Adrenal gland (tissue), 12 donors: ENCODE results near the gene IPO13. TPM values are rescaled to one million over a fixed set of nuclear protein-coding genes. Genes with fewer than 3 reads are reported as not detected.

Source experiments
- DNase-seq, 7 donors: peaks; one replicate each; pipeline ENCODE4 v3.0.0-alpha.2; 2019 to 2020
- H3K27ac ChIP-seq, 5 donors: fragments of 200-600 bp; sonication (generic) in 4 of 5; 1 replicate in 3 of 5; 2 replicates in 2 of 5; pipeline versions ENCODE4 v1.5.1 to v1.8.0; 2016 to 2020; ENCODE audit warnings: mild to moderate bottlenecking in 1 of 5
- H3K27me3 ChIP-seq: fragments of 200-600 bp; 2 replicates; pipeline ENCODE4 v1.8.0; 2021
- H3K36me3 ChIP-seq, 2 donors: fragments of 200-600 bp; replicated peaks in 1 of 2; 1 replicate in 1 of 2; 2 replicates in 1 of 2; pipeline versions ENCODE4 v1.5.1 to v1.8.0; 2018 to 2022
- H3K4me1 ChIP-seq, 2 donors: fragments of 200-600 bp; replicated peaks in 1 of 2; 1 replicate in 1 of 2; 2 replicates in 1 of 2; pipeline versions ENCODE4 v1.5.1 to v1.8.0; 2018 to 2021
- H3K4me3 ChIP-seq, 4 donors: fragments of 200-600 bp; sonication (generic) in 3 of 4; one replicate each; pipeline ENCODE4 v1.5.1; 2016 to 2018
- H3K9me3 ChIP-seq, 3 donors: fragments of 200-600 bp; sonication (generic) in 1 of 3; replicated peaks in 1 of 3; 1 replicate in 2 of 3; 2 replicates in 1 of 3; pipeline versions ENCODE4 v1.5.1 to v1.8.0; 2016 to 2021
- POLR2A ChIP-seq, 2 donors: fragments of 450-650 bp; IDR thresholded peaks; one replicate each; pipeline ENCODE4 v1.6.1; 2017; ENCODE audit warnings: antibody characterized with exemption in 2 of 2, mild to moderate bottlenecking in 2 of 2, moderate library complexity in 1 of 2
- WGBS, 4 donors: extraction: QIAGEN DNeasy Blood & Tissue Kit in 2 of 4; methylation state at CpG; one replicate each; pipeline versions ENCODE4 v1.1.5 to v1.1.7; 2013 to 2017; 5-methylcytosine and 5-hydroxymethylcytosine counted together
- intact Hi-C, 2 donors: fragments of 100-400 bp; cut with DNase I; formaldehyde crosslinking; loops; one replicate each; pipeline versions ENCODE4 v1.14.1 to v1.15.0; 2022 to 2023
- polyA plus RNA-seq, 3 donors: library from polyadenylated mRNA; stranded (reverse); fragments of 200-250 nt in 2 of 3; fragments of 350-450 nt in 1 of 3; fragmentation: Illumina TruSeq in 1 of 3; extraction: RNeasy Lipid Tissue Mini Kit (QIAGEN cat#74804) in 1 of 3; gene quantifications; one replicate each; pipeline ENCODE4 v1.2.3, GENCODE V29; 2013 to 2014
- total RNA-seq, 9 donors: library from RNA; depleted of rRNA in 4 of 9; stranded (reverse); fragments of >200 nt in 4 of 9; fragments of 120-200 nt in 1 of 9; fragmentation: NEBNext Ultra II Directional in 1 of 9; extraction: Animal tissue kit (Norgen Biotek cat#: 25700) in 1 of 9; gene quantifications; one replicate each; pipeline versions ENCODE4 v1.1.0 to v1.2.4, GENCODE V29; 2013 to 2023
- TF ChIP-seq, protein P1 (sequence below), 6 experiments: fragments of 450-650 bp in 4 of 6; fragments of 200-600 bp in 2 of 6; sonication (generic) in 1 of 6; IDR thresholded peaks; 1 replicate in 5 of 6; 2 replicates in 1 of 6; pipeline versions ENCODE4 v1.5.1 to v1.8.0; 2016 to 2021; ENCODE audit warnings: antibody characterized with exemption in 6 of 6, mild to moderate bottlenecking in 2 of 6, moderate library complexity in 1 of 6
- donor health status: healthy with polysubstance abuse.
- donor health status: Bipolar disorder and iron deficiency.
- donor health status: DM: yes; HTN: yes; CAD: no.
- donor health status: DM: no; HTN: no; CAD: no.
- donor health status: DM: no; HTN: no; CAD: no.
- donor health status: DM: yes; HTN: yes; CAD: no.

Gene IPO13
- total and polyA plus RNA-seq, 12 donors = 32.2 to 78.1 (median 37.8) TPM

DNA sequence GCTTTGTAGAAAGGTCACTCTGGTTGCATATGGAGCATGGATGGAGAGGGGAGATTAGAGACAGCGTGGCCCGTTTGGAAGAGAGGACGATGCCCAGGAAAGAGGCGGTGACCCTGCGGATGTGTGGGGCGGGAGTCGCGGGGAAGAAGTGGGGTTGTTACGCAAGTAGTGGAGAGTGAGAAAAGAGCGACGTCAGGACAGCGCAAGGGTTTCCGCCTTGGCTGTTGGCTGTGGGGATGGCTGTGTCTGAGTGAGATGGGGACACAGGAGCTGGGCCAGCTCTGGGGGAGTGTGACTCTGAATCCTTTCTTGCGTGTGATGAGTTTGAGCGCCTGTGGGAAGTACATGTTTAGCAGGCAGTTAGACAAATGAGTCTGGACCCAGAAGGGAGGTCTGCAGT, 36.1 kb downstream of the IPO13 start:
- peaks cover 7 to 16% of the 10 kb centered on the region in 2 donors for H3K4me1 ChIP-seq
- 77 to 90% (median 88%) methylated on average over 15 of the region's 15 CpGs for WGBS, 4 donors
- no peaks in the 10 kb centered on the region for H3K27me3 ChIP-seq
- no peak overlapping the region for H3K27ac ChIP-seq
- H3K9me3 ChIP-seq = no peaks in the 10 kb centered on the region
- intact Hi-C loops = no loop called here
- TF ChIP-seq POLR2A (IDR thresholded peaks at IDR 0.05) = no peak
- TF ChIP-seq, protein P1, sequence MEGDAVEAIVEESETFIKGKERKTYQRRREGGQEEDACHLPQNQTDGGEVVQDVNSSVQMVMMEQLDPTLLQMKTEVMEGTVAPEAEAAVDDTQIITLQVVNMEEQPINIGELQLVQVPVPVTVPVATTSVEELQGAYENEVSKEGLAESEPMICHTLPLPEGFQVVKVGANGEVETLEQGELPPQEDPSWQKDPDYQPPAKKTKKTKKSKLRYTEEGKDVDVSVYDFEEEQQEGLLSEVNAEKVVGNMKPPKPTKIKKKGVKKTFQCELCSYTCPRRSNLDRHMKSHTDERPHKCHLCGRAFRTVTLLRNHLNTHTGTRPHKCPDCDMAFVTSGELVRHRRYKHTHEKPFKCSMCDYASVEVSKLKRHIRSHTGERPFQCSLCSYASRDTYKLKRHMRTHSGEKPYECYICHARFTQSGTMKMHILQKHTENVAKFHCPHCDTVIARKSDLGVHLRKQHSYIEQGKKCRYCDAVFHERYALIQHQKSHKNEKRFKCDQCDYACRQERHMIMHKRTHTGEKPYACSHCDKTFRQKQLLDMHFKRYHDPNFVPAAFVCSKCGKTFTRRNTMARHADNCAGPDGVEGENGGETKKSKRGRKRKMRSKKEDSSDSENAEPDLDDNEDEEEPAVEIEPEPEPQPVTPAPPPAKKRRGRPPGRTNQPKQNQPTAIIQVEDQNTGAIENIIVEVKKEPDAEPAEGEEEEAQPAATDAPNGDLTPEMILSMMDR (IDR thresholded peaks at IDR 0.05) = no peak
- H3K4me3 ChIP-seq = no peak overlapping the region
- no peak for DNase-seq
- H3K36me3 ChIP-seq = peaks cover 0 to 1% of the 10 kb centered on the region in 2 donors

DNA sequence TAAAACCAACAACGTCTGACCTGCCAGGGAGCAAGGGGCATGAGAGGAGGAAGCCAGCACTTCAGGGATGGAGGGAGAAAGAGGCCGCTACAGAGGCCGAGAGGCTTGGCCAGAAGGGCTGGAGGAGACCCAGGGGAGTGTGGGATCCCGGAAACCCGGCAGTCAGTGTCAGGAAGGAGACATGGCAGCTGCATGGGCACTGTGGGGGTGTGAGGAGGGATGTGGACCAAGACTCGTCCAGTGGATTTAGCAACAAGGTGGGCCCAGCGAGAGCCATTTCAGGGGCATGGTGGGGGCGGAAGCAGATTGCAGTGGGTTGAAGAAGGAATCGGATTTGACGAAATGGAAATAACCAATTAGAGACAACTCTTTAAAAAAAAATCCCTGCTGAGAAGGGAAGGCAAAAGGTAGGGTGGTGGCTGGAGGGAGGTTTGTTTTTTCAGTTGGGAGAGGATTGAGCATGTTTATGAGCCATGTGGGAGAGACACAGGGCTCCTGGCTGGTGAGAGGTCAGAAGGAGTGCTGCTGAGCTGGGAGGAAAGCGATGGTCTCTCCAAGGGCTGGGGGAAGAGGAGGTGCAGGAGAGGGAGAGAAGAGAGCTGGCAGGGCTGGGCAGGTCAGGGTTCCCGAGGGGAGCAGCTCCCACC, 36.6 kb downstream of the IPO13 start:
- TF ChIP-seq POLR2A (IDR thresholded peaks at IDR 0.05) = no peak
- TF ChIP-seq, protein P1 (IDR thresholded peaks at IDR 0.05) = no peak
- no peaks in the 10 kb centered on the region for H3K9me3 ChIP-seq
- WGBS, 4 donors = 83 to 89% (median 86%) methylated on average over 12 of the region's 12 CpGs
- no peaks in the 10 kb centered on the region for H3K36me3 ChIP-seq
- no peak overlapping the region for H3K4me3 ChIP-seq
- no peak overlapping the region for H3K27ac ChIP-seq
- no peaks in the 10 kb centered on the region for H3K27me3 ChIP-seq
- H3K4me1 ChIP-seq = peaks cover 7 to 10% of the 10 kb centered on the region in 2 donors
- no peak for DNase-seq
- intact Hi-C loops = no loop called here

DNA sequence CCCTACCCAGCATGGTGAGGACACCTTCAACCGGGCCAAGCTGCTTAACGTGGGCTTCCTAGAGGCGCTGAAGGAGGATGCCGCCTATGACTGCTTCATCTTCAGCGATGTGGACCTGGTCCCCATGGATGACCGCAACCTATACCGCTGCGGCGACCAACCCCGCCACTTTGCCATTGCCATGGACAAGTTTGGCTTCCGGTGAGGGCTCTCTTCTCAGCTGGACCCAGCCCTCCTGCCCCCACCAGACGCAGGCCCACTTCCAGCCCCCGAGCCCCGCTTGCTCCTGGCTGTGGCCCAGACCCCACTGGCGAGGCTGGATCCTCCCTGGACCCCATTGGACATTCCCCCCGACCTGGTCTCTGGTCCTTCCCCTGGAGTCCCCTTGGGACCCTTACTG, 38.1 kb downstream of the IPO13 start:
- Histone ChIP-seq H3K4me3 (no peak overlapping the region), H3K27me3 (no peaks in the 10 kb centered on the region), H3K27ac (no peak overlapping the region), H3K9me3 (no peaks in the 10 kb centered on the region), H3K36me3 (no peaks in the 10 kb centered on the region), H3K4me1 (peaks cover 4% of the 10 kb centered on the region in 2 donors)
- no peak for DNase-seq
- intact Hi-C loops = no loop called here
- TF ChIP-seq, protein P1 (IDR thresholded peaks at IDR 0.05) = no peak
- no peak for TF ChIP-seq POLR2A (IDR thresholded peaks at IDR 0.05)
- WGBS, 4 donors = 96 to 100% (median 98%) methylated on average over 2 to 16 of the region's 16 CpGs

DNA sequence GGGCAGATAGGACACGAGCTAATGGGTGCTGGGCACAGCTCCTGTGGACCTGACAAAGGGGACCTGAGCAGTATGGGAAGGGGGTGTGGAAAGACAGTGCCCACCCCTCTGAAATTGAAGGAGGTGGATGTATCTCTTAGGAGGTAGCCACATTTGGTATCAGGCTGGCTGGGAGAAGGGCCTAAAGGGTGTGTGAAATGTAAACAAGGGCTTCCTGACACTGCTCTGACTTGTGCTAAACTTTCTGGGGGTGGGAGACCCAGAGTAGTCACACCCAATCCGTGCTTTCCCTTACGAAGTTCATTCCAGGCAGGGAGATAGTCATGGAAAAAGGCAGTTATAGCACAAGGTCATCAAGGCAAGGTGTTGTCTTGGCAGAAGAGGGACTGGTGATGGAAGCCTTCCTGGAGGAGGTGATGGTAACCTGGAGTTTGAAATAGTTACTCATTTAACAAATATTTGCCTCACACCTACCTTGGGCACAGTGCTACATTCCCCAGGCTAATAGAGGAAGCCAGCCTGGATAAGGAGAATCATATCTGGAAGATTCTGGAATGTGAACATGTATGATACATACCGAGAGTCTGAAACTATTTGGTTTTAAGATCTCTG, 39.3 kb downstream of the IPO13 start:
- Histone ChIP-seq H3K27me3 (no peaks in the 10 kb centered on the region), H3K36me3 (no peaks in the 10 kb centered on the region), H3K27ac (no peak overlapping the region), H3K4me3 (no peak overlapping the region), H3K9me3 (no peaks in the 10 kb centered on the region), H3K4me1 (peaks cover 4 to 6% of the 10 kb centered on the region in 2 donors)
- DNase-seq = no peak
- no peak for TF ChIP-seq POLR2A (IDR thresholded peaks at IDR 0.05)
- TF ChIP-seq, protein P1 (IDR thresholded peaks at IDR 0.05) = no peak
- intact Hi-C loops = no loop called here
- 88 to 93% (median 92%) methylated on average over 4 of the region's 4 CpGs for WGBS, 4 donors
